Smooth muscle cell (in vitro differentiated cells): ENCODE results near the gene SMC1A. TPM values are rescaled to one million over a fixed set of nuclear protein-coding genes. Genes with fewer than 3 reads are reported as not detected.
"Not testable (repeated sequence)": the region's sequence is repeated elsewhere in the genome, so short reads cannot be mapped to it uniquely, and the experiment has no call there.

Experiments used
- DNase-seq: peaks from one replicate; lab custom pipeline; 2025; ENCODE audit not compliant: unreplicated experiment; lab: John Stamatoyannopoulos, UW
- H2AFZ ChIP-seq: fragments of 200-600 bp; sonication (generic); 2 replicates; pipeline ENCODE4 v1.6.0; 2016; ENCODE audit warnings: antibody characterized with exemption, low read depth, mild to moderate bottlenecking
- H3F3A ChIP-seq: fragments of 200-600 bp; sonication (generic); 2 replicates; pipeline ENCODE4 v1.6.0; 2017; ENCODE audit warnings: antibody characterized with exemption, low read depth
- H3K27ac ChIP-seq: fragments of 200-600 bp; sonication (generic); 2 replicates; pipeline ENCODE4 v1.5.1; 2016; ENCODE audit warnings: low read depth, mild to moderate bottlenecking
- H3K27me3 ChIP-seq: fragments of 200-600 bp; sonication (generic); 2 replicates; pipeline ENCODE4 v1.6.1; 2016; ENCODE audit warnings: low read depth, mild to moderate bottlenecking
- H3K36me3 ChIP-seq: fragments of 200-600 bp; sonication (generic); 2 replicates; pipeline ENCODE4 v1.5.1; 2016; ENCODE audit warnings: low read depth
- H3K4me1 ChIP-seq: fragments of 200-600 bp; sonication (generic); 2 replicates; pipeline ENCODE4 v1.5.1; 2016; ENCODE audit warnings: low read depth
- H3K4me2 ChIP-seq: fragments of 200-600 bp; sonication (generic); 2 replicates; pipeline ENCODE4 v1.6.0; 2016; ENCODE audit warnings: mild to moderate bottlenecking
- H3K4me3 ChIP-seq: fragments of 200-600 bp; sonication (generic); 2 replicates; pipeline ENCODE4 v1.5.1; 2016; ENCODE audit warnings: mild to moderate bottlenecking
- H3K79me2 ChIP-seq: fragments of 200-600 bp; sonication (generic); 2 replicates; pipeline ENCODE4 v1.6.0; 2016; ENCODE audit warnings: low read depth, mild to moderate bottlenecking
- H3K9ac ChIP-seq: fragments of 200-600 bp; sonication (generic); 2 replicates; pipeline ENCODE4 v1.6.0; 2016; ENCODE audit warnings: low read depth
- H3K9me3 ChIP-seq: fragments of 200-600 bp; sonication (generic); replicated peaks from 2 replicates; pipeline ENCODE4 v1.5.1; 2016; ENCODE audit warnings: low read depth
- H4K20me1 ChIP-seq: fragments of 200-600 bp; sonication (generic); 2 replicates; pipeline ENCODE4 v1.6.0; 2016; ENCODE audit warnings: low read depth
- WGBS: methylation state at CpG from one replicate; pipeline ENCODE4 v1.1.7; 2016; ENCODE audit warnings: low lambda C conversion rate; 5-methylcytosine and 5-hydroxymethylcytosine counted together
- polyA plus RNA-seq: library from polyadenylated mRNA; unstranded; fragments of >200 nt; fragmentation: Nextera tagmentation; extraction: Ambion mirVana; gene quantifications from 2 replicates; pipeline ENCODE4 v1.2.1, GENCODE V29; 2016
- total RNA-seq: library from RNA; depleted of rRNA; stranded (reverse); fragments of >200 nt; gene quantifications from 2 replicates; pipeline ENCODE4 v1.2.3, GENCODE V29; 2014
- TF ChIP-seq, protein P1 (sequence below): fragments of 200-600 bp; sonication (generic); IDR thresholded peaks from 2 replicates; pipeline ENCODE4 v1.5.1; 2017; ENCODE audit warnings: borderline replicate concordance, mild to moderate bottlenecking, antibody characterized with exemption; ENCODE audit not compliant: insufficient read depth, poor library complexity, severe bottlenecking

Gene SMC1A
- total RNA-seq (19.7 and 22.2 TPM in 2 replicates), polyA plus RNA-seq (18.1 and 18.3 TPM in 2 replicates)

DNA sequence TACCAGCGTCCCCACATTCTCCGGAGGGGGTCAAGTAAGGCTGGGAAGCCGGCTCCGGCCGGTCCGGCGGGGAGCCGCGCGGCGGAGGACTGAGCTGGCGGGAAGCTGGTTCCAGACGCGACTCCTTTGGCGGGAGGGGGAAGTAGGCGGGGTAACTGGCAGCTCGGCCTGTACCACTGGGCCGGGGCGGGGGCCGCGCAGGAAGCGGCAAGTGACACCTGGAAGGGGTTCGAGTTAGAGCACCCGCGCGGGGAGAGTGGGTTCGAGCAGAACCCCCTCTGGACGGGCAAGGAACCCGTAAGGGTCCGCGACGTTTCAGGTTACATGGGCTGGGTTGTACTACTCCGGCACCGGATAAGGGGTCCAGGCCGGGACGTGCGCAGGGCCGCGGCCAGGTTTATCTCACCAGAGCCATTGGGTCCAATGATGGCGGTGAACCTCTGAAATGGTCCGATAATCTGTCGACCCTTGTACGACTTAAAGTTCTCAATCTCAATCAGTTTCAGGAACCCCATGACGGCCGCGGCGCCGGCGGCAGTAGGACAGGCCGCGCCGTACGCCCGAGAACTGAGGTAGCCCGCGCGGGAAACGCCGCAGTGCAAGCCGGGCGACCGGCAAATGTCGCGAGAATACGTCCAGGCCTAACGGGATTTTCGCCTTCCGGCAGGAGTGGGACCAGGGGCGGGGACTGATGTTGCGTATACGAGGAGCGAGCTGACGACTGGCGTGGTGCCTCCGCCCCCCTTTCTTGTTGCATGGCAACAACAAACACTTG is at the start of gene SMC1A:
TSS of gene SMC1A (minus strand) at position 569 of the 775 bp plus-strand sequence. CDS start at position 515, 54 bp downstream.
- Histone ChIP-seq H3F3A (no peaks in the 10 kb centered on the region), H3K27ac (peak within 1 kb of the TSS; percentile 86), H2AFZ (peak within 1 kb of the TSS; percentile 81), H3K4me2 (peak within 1 kb of the TSS; percentile 83), H4K20me1 (peaks cover 13% of the 10 kb centered on the region), H3K4me3 (peak within 1 kb of the TSS; percentile 68), H3K9ac (peak within 1 kb of the TSS; percentile 91), H3K27me3 (no peaks in the 10 kb centered on the region), H3K79me2 (peaks cover 41% of the 10 kb centered on the region), H3K4me1 (no peaks in the 10 kb centered on the region), H3K36me3 (no peaks in the 10 kb centered on the region), H3K9me3 (no peaks in the 10 kb centered on the region)
- TF ChIP-seq, protein P1, sequence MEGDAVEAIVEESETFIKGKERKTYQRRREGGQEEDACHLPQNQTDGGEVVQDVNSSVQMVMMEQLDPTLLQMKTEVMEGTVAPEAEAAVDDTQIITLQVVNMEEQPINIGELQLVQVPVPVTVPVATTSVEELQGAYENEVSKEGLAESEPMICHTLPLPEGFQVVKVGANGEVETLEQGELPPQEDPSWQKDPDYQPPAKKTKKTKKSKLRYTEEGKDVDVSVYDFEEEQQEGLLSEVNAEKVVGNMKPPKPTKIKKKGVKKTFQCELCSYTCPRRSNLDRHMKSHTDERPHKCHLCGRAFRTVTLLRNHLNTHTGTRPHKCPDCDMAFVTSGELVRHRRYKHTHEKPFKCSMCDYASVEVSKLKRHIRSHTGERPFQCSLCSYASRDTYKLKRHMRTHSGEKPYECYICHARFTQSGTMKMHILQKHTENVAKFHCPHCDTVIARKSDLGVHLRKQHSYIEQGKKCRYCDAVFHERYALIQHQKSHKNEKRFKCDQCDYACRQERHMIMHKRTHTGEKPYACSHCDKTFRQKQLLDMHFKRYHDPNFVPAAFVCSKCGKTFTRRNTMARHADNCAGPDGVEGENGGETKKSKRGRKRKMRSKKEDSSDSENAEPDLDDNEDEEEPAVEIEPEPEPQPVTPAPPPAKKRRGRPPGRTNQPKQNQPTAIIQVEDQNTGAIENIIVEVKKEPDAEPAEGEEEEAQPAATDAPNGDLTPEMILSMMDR, result no peak
- 42% methylated on average over 66 of the region's 75 CpGs for WGBS
- peak; percentile 62 for DNase-seq

DNA sequence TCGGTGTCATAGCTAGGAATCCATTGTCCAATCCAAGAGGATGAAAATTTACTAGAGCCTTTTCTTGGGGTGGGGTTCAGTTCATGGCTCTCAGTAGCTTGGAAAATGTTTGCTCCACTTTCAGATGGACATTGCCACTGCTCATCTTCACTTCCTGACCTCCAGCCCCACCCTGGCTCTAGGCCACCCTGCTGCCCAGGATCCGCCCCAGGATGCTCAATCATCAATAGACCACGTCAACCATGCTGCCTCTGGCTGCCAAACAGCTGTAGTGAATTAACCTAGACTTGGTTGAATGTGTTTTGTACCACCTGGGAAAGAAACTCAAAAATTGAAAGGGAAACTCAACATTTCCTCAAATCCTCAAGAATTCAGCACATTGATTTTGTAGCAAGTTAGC is 48.9 kb upstream of the SMC1A start:
- WGBS, result 72% methylated on average over 3 of the region's 3 CpGs
- H3F3A ChIP-seq, result no peaks in the 10 kb centered on the region
- H3K9me3 ChIP-seq, result no peaks in the 10 kb centered on the region
- no peak overlapping the region for H2AFZ ChIP-seq
- H3K4me2 ChIP-seq, result no peak overlapping the region
- no peaks in the 10 kb centered on the region for H3K4me1 ChIP-seq
- no peak for DNase-seq
- H3K36me3 ChIP-seq, result no peaks in the 10 kb centered on the region
- H3K79me2 ChIP-seq, result no peaks in the 10 kb centered on the region
- no peaks in the 10 kb centered on the region for H4K20me1 ChIP-seq
- TF ChIP-seq, protein P1, result no peak
- H3K27ac ChIP-seq, result no peak overlapping the region
- H3K4me3 ChIP-seq, result no peak overlapping the region
- H3K27me3 ChIP-seq, result no peaks in the 10 kb centered on the region
- H3K9ac ChIP-seq, result no peak overlapping the region

DNA sequence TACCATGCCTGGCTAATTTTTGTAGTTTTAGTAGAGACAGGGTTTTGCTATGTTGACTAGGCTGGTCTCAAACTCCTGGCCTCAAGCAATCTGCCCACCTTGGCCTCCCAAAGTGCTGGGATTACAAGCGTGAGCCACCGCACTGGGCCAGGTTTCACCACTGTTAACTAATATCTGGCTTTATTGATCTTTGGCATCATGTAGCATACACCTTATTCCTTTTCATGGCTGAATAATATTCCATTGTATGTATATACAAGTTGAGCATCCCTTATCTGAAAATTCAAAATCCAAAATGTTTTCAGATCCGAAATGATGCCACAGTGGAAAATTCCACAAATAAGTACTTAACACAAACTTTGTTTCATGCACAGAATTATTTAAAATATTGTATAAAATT is 46.2 kb upstream of the SMC1A start:
- not testable (repeated sequence) for H3K36me3 ChIP-seq, H3K9me3 ChIP-seq, H3K4me1 ChIP-seq, H3F3A ChIP-seq, H3K27ac ChIP-seq, H3K79me2 ChIP-seq, DNase-seq, H4K20me1 ChIP-seq, H2AFZ ChIP-seq, H3K4me3 ChIP-seq, H3K9ac ChIP-seq, H3K27me3 ChIP-seq, H3K4me2 ChIP-seq
- WGBS, result 89% methylated on average over 3 of the region's 3 CpGs

DNA sequence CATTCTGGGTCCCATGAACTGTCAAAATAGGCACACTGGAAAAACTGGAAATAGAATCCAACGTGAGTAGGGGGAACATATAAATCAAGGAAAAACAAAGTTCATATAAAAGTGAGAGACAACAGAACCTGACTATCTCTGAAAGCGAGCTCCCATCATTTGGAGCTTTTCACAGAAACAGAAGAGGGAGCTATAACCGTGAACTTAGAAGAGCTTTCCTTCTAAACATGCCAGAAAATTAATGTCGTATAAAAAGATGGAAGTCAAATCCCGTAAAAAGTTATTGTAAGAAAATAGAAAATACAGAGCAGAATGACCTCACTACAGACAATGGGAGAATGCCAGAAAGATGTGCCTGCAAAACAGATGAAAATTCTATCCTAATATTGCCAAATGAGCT is 35.6 kb upstream of the SMC1A start:
- Histone ChIP-seq H3K79me2 (no peaks in the 10 kb centered on the region), H3K4me2 (no peak overlapping the region), H3F3A (no peaks in the 10 kb centered on the region), H3K36me3 (no peaks in the 10 kb centered on the region), H3K9me3 (no peaks in the 10 kb centered on the region), H3K4me1 (no peaks in the 10 kb centered on the region), H2AFZ (no peak overlapping the region), H3K27ac (no peak overlapping the region), H3K27me3 (no peaks in the 10 kb centered on the region), H3K4me3 (no peak overlapping the region), H3K9ac (no peak overlapping the region), H4K20me1 (no peaks in the 10 kb centered on the region)
- 66% methylated on average over 5 of the region's 5 CpGs for WGBS
- TF ChIP-seq, protein P1, result no peak
- DNase-seq, result no peak
